Measurements from ENCODE around the gene SLC6A3. TPM values are rescaled to one million over a fixed set of nuclear protein-coding genes. Genes with fewer than 3 reads are reported as not detected.
A peak's percentile ranks its signal among the peaks of the same experiment; 100 is the strongest.

The SLC6A3 gene
- total and polyA plus RNA-seq, 10 donors: 0.02 to 0.27 (median 0.07) TPM; not detected in 4

DNA sequence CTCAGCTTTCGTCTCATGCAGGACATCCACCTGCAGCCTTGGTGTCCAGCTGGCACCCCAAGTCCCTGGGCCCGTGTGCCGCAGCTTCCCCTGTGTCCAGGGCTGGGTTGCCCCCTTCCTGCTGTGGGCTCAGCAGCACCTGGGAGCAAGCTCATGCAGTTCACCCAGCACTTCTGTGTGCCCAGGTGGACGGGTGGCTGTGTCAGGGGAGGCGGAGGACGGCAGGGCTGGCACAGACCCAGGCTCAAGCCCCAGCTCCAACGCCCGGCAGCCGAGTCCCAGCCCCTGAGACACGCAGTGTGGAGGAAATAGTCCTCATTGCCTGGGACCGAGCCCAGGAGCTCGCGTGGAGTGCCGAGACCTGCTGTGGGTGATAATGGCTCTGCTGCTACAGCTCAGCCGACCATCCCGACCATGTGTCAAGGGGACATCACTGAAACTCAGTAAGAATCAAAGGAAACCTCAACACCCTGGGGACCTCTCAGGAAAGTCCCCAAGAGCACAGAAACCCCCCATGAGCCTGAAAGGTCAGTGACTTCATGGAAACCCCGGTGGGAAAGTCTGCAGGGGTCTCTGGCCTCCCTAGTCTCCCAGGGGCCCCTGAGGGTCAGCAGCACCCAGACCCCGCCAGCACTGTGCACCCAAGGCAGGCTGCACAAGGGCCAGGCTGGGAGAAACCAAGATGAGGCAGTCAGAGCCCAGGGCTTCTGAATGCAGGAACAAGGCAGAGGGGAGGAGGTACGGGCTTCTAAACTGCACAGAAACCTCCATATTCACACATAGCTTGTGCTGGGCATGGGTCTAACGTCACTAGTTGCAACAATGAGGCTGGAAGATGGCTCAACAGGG, 39.7 kb upstream of the SLC6A3 start:
- peak in 2 of 3 donors; percentile 50 to 66 for TF ChIP-seq POLR2AphosphoS5 (IDR thresholded peaks at IDR 0.05)
- TF ChIP-seq, protein P1, sequence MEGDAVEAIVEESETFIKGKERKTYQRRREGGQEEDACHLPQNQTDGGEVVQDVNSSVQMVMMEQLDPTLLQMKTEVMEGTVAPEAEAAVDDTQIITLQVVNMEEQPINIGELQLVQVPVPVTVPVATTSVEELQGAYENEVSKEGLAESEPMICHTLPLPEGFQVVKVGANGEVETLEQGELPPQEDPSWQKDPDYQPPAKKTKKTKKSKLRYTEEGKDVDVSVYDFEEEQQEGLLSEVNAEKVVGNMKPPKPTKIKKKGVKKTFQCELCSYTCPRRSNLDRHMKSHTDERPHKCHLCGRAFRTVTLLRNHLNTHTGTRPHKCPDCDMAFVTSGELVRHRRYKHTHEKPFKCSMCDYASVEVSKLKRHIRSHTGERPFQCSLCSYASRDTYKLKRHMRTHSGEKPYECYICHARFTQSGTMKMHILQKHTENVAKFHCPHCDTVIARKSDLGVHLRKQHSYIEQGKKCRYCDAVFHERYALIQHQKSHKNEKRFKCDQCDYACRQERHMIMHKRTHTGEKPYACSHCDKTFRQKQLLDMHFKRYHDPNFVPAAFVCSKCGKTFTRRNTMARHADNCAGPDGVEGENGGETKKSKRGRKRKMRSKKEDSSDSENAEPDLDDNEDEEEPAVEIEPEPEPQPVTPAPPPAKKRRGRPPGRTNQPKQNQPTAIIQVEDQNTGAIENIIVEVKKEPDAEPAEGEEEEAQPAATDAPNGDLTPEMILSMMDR (IDR thresholded peaks at IDR 0.05 in 8 of 11, conservative IDR thresholded peaks at IDR 0.05 in 3 of 11): no peak
- no peak for TF ChIP-seq POLR2A (IDR thresholded peaks at IDR 0.05)
- intact Hi-C loops (cut with DNase I; ENCODE audit: low total_unique reads): no loop called here
- H3K9me3 ChIP-seq: no peaks in the 10 kb centered on the region
- peak overlapping the region in 1 of 8 donors; percentile 44 for H3K4me3 ChIP-seq
- DNase-seq: no peak
- 48 to 72% (median 64%) methylated on average over 13 to 20 of the region's 20 CpGs for WGBS, 5 donors
- peaks cover 0 to 92% (median 66%) of the 10 kb centered on the region in 6 donors for H3K36me3 ChIP-seq
- no peaks in the 10 kb centered on the region for H3K27me3 ChIP-seq (replicated peaks in 1 of 7)
- peaks cover 32 to 97% (median 85%) of the 10 kb centered on the region in 6 donors for H3K4me1 ChIP-seq
- H3K27ac ChIP-seq: peak overlapping the region; percentile 24 to 96 (median 70)

DNA sequence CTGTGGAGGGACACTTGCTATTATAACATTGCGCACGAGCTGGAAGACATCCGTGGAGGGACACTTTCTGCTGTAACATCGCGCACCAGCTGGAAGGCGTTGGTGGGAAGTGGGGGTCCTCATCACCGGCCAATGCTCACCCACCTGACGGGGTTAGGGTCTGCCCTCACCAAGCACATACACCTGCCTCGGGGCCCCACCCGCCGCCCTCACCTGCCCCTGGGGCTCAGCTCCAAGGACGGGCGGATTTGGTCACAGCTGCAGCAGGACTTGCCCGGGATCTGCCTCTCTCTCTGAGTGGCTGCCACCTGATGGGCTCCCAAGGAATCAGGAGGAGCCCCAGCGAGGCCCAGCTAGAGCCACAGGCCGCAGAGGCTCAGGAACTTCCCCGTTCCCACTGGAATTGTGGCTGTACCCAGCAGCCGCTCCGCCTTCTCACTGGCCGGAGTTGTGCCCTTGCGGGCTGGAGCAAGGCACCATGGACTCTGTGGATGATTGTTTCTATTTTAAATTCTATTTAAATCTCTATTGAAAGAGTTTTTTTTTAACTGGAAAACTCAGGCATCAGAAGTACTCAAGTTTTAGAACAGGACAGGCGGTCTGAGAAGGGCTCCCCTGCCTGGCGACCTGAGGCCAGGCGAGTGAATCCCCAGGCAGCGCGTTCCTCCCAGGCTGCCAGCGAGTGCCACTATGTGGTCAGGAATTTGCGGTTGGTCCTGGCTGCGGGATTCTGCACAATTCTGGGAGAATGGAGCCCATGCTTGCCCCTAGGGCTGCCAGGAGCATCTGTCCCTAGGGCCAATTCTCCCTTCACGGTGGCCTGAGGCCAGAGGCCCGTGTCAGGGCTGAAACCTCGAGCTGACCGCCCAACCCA, 38.9 kb upstream of the SLC6A3 start:
- Histone ChIP-seq H3K9me3 (no peaks in the 10 kb centered on the region), H3K27ac (peak overlapping the region; percentile 24 to 96 (median 70)), H3K36me3 (peaks cover 0 to 89% (median 61%) of the 10 kb centered on the region in 6 donors), H3K4me1 (peaks cover 32 to 97% (median 85%) of the 10 kb centered on the region in 6 donors), H3K4me3 (peak overlapping the region in 1 of 8 donors; percentile 44), H3K27me3 (replicated peaks in 1 of 7) (no peaks in the 10 kb centered on the region)
- TF ChIP-seq POLR2AphosphoS5 (IDR thresholded peaks at IDR 0.05): peak in 1 of 3 donors; percentile 32
- TF ChIP-seq, protein P1 (IDR thresholded peaks at IDR 0.05 in 8 of 11, conservative IDR thresholded peaks at IDR 0.05 in 3 of 11): no peak
- TF ChIP-seq POLR2A (IDR thresholded peaks at IDR 0.05): no peak
- intact Hi-C loops (cut with DNase I; ENCODE audit: low total_unique reads): no loop called here
- DNase-seq: no peak
- WGBS, 5 donors: 86 to 94% (median 93%) methylated on average over 24 to 33 of the region's 33 CpGs

DNA sequence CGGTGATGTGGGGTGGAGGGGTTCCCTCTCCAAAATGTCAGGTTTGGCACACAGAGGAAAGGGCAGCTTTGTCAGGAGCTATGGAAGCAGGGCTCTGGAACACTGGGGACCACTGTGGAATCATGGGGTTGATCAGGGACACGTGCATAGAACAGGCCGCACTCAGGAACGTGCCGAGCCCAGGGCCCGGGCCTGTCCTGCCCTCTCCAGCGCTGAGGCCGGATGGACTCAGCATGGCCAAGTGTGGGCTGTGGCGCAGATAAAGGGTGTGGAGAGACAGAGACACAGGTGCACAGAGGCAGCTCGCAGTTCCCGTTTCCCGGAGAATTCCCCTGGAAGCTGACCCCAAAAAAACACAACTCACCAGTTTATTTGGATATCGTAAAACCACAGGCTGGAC, 37.8 kb upstream of the SLC6A3 start:
- Histone ChIP-seq H3K27me3 (replicated peaks in 1 of 7) (no peaks in the 10 kb centered on the region), H3K27ac (peak overlapping the region in 7 of 8 donors; percentile 38 to 96 (median 48)), H3K36me3 (peaks cover 0 to 89% (median 62%) of the 10 kb centered on the region in 6 donors), H3K4me3 (peak overlapping the region in 1 of 8 donors; percentile 21), H3K9me3 (no peaks in the 10 kb centered on the region), H3K4me1 (peaks cover 29 to 97% (median 81%) of the 10 kb centered on the region in 6 donors)
- peak in 1 of 3 donors; percentile 61 for TF ChIP-seq POLR2AphosphoS5 (IDR thresholded peaks at IDR 0.05)
- TF ChIP-seq POLR2A (IDR thresholded peaks at IDR 0.05): no peak
- no peak for DNase-seq
- 89 to 96% (median 93%) methylated on average over 13 of the region's 13 CpGs for whole genome bisulfite sequencing, 5 donors
- intact Hi-C loops (cut with DNase I; ENCODE audit: low total_unique reads): no loop called here

DNA sequence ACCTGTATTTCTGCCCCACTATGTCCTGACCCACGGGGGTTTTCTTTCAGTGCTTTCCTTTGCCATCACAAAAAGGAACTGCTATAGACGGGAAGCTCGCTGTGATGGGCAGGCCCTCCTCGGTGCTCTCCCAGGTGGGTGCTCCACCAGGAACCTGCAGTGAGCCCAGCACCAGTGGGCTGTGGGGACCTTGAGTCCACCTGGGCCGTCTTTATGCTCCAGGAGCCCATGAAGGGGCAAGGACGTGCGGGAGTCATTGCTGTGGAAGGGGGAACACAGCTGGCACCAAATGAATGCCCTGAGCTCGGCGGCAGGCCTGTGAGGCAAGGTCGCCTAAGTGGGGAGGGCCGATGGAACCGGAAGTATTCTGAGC, 36.7 kb upstream of the SLC6A3 start:
- TF ChIP-seq POLR2A (IDR thresholded peaks at IDR 0.05) (no peak), POLR2AphosphoS5 (IDR thresholded peaks at IDR 0.05) (peak in 1 of 3 donors; percentile 6)
- Histone ChIP-seq H3K27me3 (replicated peaks in 1 of 7) (no peaks in the 10 kb centered on the region), H3K4me1 (peaks cover 29 to 95% (median 77%) of the 10 kb centered on the region in 6 donors), H3K4me3 (peak overlapping the region in 1 of 8 donors; percentile 58), H3K9me3 (no peaks in the 10 kb centered on the region), H3K27ac (peak overlapping the region in 7 of 8 donors; percentile 80 to 96 (median 84)), H3K36me3 (peaks cover under 1 to 89% (median 58%) of the 10 kb centered on the region in 6 donors)
- intact Hi-C loops (cut with DNase I; ENCODE audit: low total_unique reads): no loop called here
- DNase-seq: no peak
- WGBS, 5 donors: 63 to 80% (median 69%) methylated on average over 7 to 12 of the region's 12 CpGs

Data from spleen (tissue), 11 donors.